Neural cell (in vitro differentiated cells): ENCODE data around the gene ZNF197. TPM values are rescaled to one million over a fixed set of nuclear protein-coding genes. Genes with fewer than 3 reads are reported as not detected.

Experiments
- H2AFZ ChIP-seq: fragments of 200-600, 300-800 bp; sonication (generic), shearing (Covaris generic); 2 replicates; pipeline ENCODE4 v1.6.0; 2014; ENCODE audit warnings: low read depth, mild to moderate bottlenecking, antibody characterized with exemption, low read length, moderate library complexity
- H3F3A ChIP-seq: fragments of 200-600 bp; shearing (Covaris generic); 2 replicates; pipeline ENCODE4 v1.6.1; 2016; ENCODE audit warnings: mild to moderate bottlenecking, moderate library complexity, mixed read lengths, antibody characterized with exemption, low read length; ENCODE audit not compliant: insufficient read depth, poor library complexity, severe bottlenecking
- H3K27ac ChIP-seq: fragments of 200-600, 300-800 bp; sonication (generic), shearing (Covaris generic); 2 replicates; pipeline ENCODE4 v1.5.1; 2014; ENCODE audit warnings: mild to moderate bottlenecking, low read length, moderate library complexity
- H3K27me3 ChIP-seq: fragments of 300-800, 200-600 bp; sonication (generic), shearing (Covaris generic); 2 replicates; pipeline ENCODE4 v1.6.0; 2014; ENCODE audit warnings: mild to moderate bottlenecking, low read depth, low read length, moderate library complexity; ENCODE audit not compliant: insufficient read depth
- H3K36me3 ChIP-seq: fragments of 300-800, 200-600 bp; sonication (generic), shearing (Covaris generic); 2 replicates; pipeline ENCODE4 v1.5.1; 2014; ENCODE audit warnings: mild to moderate bottlenecking, antibody characterized with exemption, low read length, moderate library complexity; ENCODE audit not compliant: insufficient read depth
- H3K4me2 ChIP-seq: fragments of 300-800, 200-600 bp; sonication (generic), shearing (Covaris generic); 2 replicates; pipeline ENCODE4 v1.6.0; 2014; ENCODE audit warnings: mild to moderate bottlenecking, low read length
- H3K4me3 ChIP-seq: fragments of 300-800, 200-600 bp; sonication (generic), shearing (Covaris generic); 2 replicates; pipeline ENCODE4 v1.5.1; 2014; ENCODE audit warnings: mild to moderate bottlenecking, low read length, moderate library complexity
- H3K79me2 ChIP-seq: fragments of 200-600 bp; shearing (Covaris generic); replicated peaks from 2 replicates; pipeline ENCODE4 v1.6.0; 2014; ENCODE audit warnings: mild to moderate bottlenecking, low read length, moderate library complexity; ENCODE audit not compliant: insufficient read depth
- H3K9ac ChIP-seq: fragments of 300-800, 200-600 bp; sonication (generic), shearing (Covaris generic); 2 replicates; pipeline ENCODE4 v1.6.1; 2016; ENCODE audit warnings: mild to moderate bottlenecking, low read length, mixed read lengths
- H3K9me2 ChIP-seq: fragments of 200-600 bp; shearing (Covaris generic); 2 replicates; pipeline ENCODE4 v1.6.1; 2016; ENCODE audit warnings: mild to moderate bottlenecking, low read length, mixed read lengths; ENCODE audit not compliant: insufficient read depth
- H3K9me3 ChIP-seq: fragments of 200-600, 300-800 bp; sonication (generic), shearing (Covaris generic); 2 replicates; pipeline ENCODE4 v1.6.1; 2016; ENCODE audit warnings: mild to moderate bottlenecking, mixed run types, low read length, moderate library complexity, mixed read lengths
- H4K20me1 ChIP-seq: fragments of 200-600 bp; shearing (Covaris generic); 2 replicates; pipeline ENCODE4 v1.6.1; 2016; ENCODE audit warnings: mild to moderate bottlenecking, mixed run types; ENCODE audit not compliant: insufficient read depth
- CTCF ChIP-seq: fragments of 450-650 bp; IDR thresholded peaks from 2 replicates; pipeline ENCODE4 v1.5.1; 2014; ENCODE audit warnings: antibody characterized with exemption, mild to moderate bottlenecking, moderate library complexity; ENCODE audit not compliant: poor library complexity, severe bottlenecking
- EP300 ChIP-seq: fragments of 450-650 bp; conservative IDR thresholded peaks from 2 replicates; pipeline ENCODE4 v1.6.1; 2014; ENCODE audit warnings: antibody characterized with exemption, mild to moderate bottlenecking, moderate library complexity; ENCODE audit not compliant: poor library complexity, severe bottlenecking
- EZH2 ChIP-seq: fragments of 200-600, 300-800 bp; shearing (Covaris generic), sonication (generic); IDR thresholded peaks from 2 replicates; pipeline ENCODE4 v1.6.1; 2014; ENCODE audit warnings: antibody characterized with exemption, low read length, borderline replicate concordance, mild to moderate bottlenecking; ENCODE audit not compliant: insufficient read depth, poor library complexity, severe bottlenecking
- MXI1 ChIP-seq: fragments of 450-650 bp; conservative IDR thresholded peaks from 2 replicates; pipeline ENCODE4 v1.6.1; 2014; ENCODE audit warnings: antibody characterized with exemption, mild to moderate bottlenecking; ENCODE audit not compliant: poor library complexity, severe bottlenecking
- POLR2AphosphoS5 ChIP-seq: IDR thresholded peaks from 2 replicates; pipeline ENCODE4 v1.6.1; 2012
- RAD21 ChIP-seq: fragments of 450-650 bp; conservative IDR thresholded peaks from 2 replicates; pipeline ENCODE4 v1.6.1; 2014; ENCODE audit warnings: antibody characterized with exemption, mild to moderate bottlenecking, moderate library complexity
- REST ChIP-seq: IDR thresholded peaks from 2 replicates; pipeline ENCODE4 v1.6.1; 2012; ENCODE audit warnings: borderline replicate concordance
- SMC3 ChIP-seq: fragments of 450-650 bp; conservative IDR thresholded peaks from 2 replicates; pipeline ENCODE4 v1.6.1; 2014; ENCODE audit warnings: antibody characterized with exemption, mild to moderate bottlenecking, moderate library complexity; ENCODE audit not compliant: poor library complexity
- TAF1 ChIP-seq: IDR thresholded peaks from 2 replicates; pipeline ENCODE4 v1.6.1; 2012; ENCODE audit warnings: low read depth
- polyA plus RNA-seq: library from polyadenylated mRNA; depleted of rRNA; stranded (reverse); fragments of >200 nt; gene quantifications from 2 replicates; pipeline ENCODE4 v1.2.3, GENCODE V29; 2014

Gene ZNF197
- polyA plus RNA-seq, 1 donor from 2014 or later: 64.1 TPM

- TF ChIP-seq TAF1 (no peak), RAD21 (no peak), MXI1 (no peak), POLR2AphosphoS5 (no peak), EP300 (no peak), CTCF (no peak), EZH2 (no peak), SMC3 (no peak), REST (no peak)
- H3K4me3 ChIP-seq: no peak overlapping the region
- H3K9me3 ChIP-seq: no peaks in the 10 kb centered on the region
- H3K9me2 ChIP-seq: no peaks in the 10 kb centered on the region
- H3K27ac ChIP-seq: no peak overlapping the region
- no peak overlapping the region for H2AFZ ChIP-seq
- no peak overlapping the region for H3K9ac ChIP-seq
- no peaks in the 10 kb centered on the region for H4K20me1 ChIP-seq
- H3K4me2 ChIP-seq: no peak overlapping the region
- no peaks in the 10 kb centered on the region for H3K27me3 ChIP-seq
- H3K36me3 ChIP-seq: no peaks in the 10 kb centered on the region
- H3K79me2 ChIP-seq: no peaks in the 10 kb centered on the region
- no peaks in the 10 kb centered on the region for H3F3A ChIP-seq
Observed at GRCh38 chr3:44680921-44681455, 56.2 kb downstream of the ZNF197 start.

DNA sequence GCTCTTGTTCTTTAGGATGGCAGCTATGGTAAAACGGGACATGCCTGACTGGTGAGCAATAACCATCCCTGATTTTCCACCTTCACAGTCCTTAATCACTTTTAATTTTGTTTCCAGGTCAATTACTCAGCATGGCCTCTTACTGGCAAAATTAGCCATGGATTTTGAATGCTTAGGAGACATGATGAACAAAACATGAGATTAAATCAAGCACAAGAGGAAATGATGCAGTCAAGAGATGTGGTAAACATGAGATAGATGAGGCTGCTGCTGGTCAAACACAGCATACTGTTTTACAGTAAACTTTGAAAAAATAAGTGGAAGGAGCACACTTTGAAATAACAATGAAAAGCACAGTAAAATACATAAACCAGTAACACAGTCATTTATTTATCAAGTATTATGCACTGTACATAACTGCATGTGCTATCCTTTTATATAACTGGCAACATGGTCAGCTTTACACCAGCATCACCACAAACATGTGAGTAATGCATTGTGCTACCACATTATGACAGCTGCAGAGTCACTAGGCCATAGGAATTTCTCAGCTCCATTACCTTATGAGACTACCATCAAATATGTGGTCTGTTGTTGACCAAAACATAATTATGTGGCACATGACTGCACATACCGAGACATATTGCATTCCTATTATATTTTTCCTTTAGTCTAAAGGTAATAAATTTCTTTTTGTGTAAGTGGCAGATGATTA, 57.5 kb downstream of the ZNF197 start:
- Histone ChIP-seq H3K79me2 (no peaks in the 10 kb centered on the region), H3K27me3 (no peaks in the 10 kb centered on the region), H3K9me2 (no peaks in the 10 kb centered on the region), H3F3A (no peaks in the 10 kb centered on the region), H3K4me3 (no peak overlapping the region), H3K27ac (no peak overlapping the region), H3K36me3 (no peaks in the 10 kb centered on the region), H4K20me1 (no peaks in the 10 kb centered on the region), H2AFZ (no peak overlapping the region), H3K4me2 (no peak overlapping the region), H3K9ac (no peak overlapping the region), H3K9me3 (no peaks in the 10 kb centered on the region)
- TF ChIP-seq POLR2AphosphoS5 (no peak), MXI1 (no peak), EP300 (no peak), RAD21 (no peak), REST (no peak), CTCF (no peak), EZH2 (no peak), SMC3 (no peak), TAF1 (no peak)
